GM19023 (cell line): ENCODE results near the gene CABP4.
"Not testable (repeated sequence)": the region's sequence is repeated elsewhere in the genome, so short reads cannot be mapped to it uniquely, and the experiment has no call there.

ENCODE experiments used
- ATAC-seq: cut with Tn5 transposase; IDR thresholded peaks from one replicate; pipeline ENCODE4 v1.9.1; 2021; ENCODE audit warnings: mild to moderate bottlenecking, moderate library complexity; ENCODE audit not compliant: unreplicated experiment

The CABP4 gene

DNA sequence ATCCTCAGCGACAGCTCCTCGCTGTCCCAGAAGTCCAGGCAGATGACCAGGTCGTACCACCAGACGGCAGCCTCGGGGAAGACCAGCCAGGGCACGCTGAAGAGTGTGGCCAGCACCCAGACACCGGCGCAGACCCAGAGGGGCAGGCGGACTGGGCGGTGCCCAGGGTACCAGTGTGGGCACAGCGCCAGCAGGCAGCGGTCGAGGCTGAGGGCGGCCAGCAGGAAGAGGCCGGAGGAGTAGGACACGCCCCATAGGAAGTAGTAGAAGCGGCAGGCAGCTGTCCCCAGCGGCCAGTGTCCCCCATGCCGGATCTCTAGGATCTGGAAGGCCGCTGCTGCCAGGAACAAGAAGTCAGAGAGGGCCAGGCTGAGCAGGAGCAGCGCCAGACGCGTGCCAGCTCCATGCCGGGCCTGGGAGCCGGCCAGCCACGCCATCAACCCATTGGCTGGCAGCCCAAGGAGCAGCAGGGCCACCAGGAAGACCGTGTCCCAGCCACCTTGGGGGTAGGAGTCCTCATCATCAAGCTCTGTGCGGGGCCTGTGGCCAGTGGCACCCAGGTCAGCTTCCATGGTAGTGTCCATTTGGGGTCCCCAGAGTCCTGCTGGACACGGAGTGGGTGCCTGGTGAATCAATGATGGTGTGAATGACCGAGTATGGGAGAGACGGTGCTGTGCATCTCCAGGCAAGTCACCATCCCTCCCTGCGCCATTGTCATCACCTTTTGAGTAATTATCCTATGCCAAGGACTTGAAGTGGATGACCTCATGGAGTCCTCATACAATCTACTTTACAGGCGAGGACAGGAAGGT is 2.8 kb upstream of the CABP4 start, which contains the start of gene GPR152:
GPR152 (minus strand) TSS at position 589 of the 812 bp plus-strand sequence; CDS start at position 584, 5 bp downstream.
- no peak for ATAC-seq

DNA sequence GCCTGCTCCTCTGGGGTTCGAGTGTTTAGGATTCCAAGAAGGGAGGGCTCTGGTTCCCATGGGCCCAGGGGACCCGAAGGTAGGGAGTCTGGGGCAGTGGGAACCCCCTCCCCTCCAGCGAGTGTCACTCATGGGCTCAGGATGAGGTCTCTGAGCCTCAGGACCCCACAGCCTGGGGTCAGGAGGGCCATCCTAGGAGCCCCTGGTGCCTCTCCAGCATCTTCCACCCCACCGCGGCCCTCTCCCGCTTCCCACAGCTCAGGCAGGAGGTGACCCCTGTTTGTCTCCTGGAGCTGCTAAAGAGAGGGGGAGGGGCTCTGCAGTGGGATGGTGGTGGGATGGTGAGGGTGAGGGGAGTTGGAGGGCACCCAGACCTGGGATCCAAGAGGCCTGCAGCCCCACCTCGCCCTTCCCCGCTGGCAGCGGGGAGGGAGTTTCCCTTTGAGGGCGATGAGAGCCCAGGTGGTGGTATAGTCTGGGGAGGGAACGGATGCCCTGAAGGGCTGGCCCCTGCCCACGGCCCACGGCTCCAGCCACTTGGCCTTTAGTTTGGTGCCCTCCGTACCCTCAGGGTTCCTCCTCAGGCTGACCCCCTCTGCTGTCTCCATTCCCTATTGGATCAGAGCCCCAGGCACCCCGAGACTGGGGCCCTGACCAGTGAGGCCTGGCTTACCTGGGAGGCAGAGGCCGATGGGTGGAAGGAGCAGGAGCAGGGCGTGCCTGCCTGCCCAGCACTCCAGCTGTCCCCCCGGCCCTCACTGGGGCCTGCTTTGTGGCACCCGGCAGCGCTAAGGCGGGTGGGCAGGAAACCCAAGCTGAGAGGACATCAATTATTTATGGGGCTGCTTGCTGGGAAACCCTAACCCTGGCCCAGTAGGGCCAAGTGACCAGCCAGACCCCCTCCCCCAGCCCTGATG is 1.1 kb upstream of the CABP4 start:
- no peak for ATAC-seq

DNA sequence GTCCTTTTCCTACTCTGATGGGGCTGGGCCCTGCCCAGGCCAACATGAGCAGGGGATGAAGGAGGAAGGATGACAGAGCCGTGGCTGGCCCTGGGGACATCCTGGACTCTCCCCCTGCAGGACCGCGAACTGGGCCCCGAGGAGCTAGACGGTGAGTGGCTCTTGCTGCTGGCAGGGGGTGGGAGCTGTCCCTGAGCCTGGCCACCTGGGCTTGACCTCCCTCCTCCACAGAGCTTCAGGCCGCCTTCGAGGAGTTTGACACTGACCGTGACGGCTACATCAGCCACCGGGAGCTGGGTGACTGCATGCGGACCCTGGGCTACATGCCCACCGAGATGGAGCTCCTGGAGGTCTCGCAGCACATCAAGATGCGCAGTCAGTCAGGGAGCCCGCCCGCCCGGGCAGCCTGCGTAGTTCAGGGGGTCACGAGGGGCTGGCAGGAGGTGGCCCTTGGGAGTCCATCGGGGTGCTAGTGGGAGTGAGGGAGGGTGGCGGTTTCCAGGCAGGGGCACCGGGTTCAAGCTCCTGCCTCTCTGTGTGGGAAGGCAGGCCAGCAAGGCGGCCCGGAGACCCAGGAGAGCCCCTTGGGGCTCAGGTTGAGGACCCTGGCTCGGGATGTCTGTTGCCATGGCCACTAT is 1.0 kb downstream of the CABP4 start:
- no peak for ATAC-seq

DNA sequence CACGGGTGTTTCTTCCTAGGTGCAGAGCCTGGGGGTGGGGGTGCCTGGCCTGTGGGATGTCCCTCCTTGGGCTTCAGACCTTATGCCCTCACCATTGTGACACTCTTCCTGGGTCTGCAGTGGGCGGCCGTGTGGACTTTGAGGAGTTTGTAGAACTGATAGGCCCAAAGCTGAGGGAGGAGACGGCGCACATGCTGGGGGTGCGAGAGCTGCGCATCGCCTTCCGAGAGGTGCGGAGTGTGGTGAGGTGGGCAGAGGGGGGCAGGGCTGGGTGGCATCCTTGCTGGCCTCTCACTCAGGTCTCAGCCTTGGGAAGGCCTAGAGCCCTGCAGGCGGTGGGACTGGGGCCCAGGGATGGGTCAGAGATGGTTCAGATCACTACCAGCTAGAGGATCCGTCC is 2.3 kb downstream of the CABP4 start:
- ATAC-seq: no peak

DNA sequence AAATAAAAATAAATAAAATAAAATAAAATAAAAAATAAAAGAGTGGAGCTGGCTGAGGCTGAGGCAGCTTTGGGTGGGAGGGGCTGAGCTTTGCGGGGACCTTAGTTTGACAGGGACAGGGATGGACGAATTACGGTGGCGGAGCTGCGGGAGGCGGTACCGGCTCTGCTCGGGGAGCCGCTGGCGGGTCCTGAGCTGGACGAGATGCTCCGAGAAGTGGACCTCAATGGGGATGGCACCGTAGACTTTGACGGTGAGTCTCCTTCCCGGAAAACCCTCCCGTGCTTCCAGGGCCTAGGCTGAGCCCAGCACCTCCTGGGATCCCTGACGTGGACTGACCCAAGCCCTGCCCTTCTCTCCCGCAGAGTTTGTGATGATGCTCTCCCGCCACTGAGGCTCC is 3.1 kb downstream of the CABP4 start:
- no peak for ATAC-seq

DNA sequence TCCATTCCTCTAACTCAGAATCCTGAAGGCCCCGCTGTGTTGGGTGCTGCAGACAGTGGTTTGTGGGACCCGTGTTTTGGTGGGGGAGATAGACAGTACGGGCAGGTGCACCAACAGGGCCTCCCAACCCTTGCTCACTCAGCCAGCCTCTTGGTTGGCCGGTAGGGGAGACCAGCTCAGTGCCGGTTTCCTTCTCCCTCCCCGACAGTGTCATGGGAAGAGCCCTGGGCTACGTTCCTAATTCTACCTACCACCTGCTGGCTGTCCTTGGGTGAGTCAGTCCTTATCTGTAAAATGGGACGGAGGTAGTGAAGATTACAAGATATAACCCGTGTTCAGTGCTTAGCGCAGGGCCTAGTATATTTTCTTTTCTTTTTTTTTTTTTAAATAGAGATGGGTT is 8.0 kb downstream of the CABP4 start:
- no peak for ATAC-seq

DNA sequence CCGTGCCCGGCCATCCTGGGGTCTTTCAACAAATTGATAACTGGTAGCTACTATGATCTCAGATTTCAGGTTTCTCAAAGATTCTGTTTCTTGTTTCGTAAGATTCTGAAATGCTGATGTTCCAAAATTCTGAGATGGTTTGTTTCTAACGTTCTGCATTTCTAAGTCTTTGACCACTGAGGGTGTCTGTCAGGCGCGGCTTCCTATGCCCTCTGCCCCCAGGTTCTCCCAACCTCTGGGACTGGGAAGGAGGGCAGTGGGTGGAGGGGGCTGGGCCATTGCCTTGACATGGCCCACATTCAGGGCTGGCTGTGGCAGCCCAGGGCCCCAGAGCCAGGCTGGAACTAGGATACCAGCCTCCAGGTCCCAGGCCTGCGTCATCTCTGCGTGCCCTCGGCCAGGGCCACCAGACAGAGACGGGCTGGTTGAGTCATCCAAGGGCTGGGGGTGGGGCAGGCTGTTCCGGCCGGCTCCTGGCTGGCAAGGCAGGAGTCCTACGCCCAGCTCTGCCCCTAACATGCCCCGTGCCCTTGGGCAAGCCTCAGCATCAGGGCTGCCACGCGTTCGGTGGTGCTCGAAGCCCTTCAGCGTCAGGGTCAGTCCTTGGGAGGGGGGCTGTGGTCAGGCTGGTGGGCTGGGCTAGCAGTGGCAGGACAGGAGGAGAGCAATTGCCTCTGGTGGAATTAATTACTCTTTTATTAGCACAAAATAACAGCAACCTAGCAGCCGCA is 8.7 kb downstream of the CABP4 start:
- ATAC-seq: no peak

DNA sequence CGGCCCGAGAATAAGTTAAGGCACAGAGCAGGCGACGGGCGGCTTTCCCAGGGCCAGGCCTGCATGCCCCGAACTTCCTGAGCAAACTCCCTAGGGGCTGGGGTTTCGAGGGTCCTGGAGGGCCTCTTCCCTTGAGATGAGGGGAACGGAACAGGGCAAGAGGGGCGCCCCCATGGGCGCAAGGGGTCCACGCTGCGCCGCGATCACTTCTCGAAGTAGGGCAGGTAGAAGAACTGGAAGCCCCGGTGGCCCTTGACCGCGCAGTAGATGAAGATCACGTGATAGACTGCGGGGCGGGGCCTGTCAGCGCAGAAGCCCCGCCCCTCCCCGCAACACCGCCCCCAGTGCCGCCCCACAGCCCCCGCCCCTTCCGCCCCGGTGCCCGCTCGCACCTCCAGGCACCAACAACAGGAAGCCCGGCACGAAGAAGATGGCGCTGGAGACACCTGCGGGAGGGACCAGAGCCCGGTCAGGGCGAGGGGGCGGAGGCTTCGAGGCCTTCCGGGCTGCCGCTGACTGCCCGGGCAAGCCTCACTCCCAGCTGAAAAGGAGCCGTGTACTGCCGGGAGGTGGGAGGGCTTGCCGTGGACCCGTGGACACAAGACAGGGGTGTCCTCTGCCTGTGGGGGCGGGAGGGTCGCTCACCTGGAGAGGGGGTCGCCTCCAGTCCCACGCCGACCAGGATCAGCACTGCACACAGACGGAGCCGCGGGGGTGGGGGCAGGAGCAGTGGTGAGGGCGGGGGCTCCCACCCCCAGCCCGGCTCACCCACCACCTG is 9.4 kb downstream of the CABP4 start:
- ATAC-seq: peak; percentile 45

DNA sequence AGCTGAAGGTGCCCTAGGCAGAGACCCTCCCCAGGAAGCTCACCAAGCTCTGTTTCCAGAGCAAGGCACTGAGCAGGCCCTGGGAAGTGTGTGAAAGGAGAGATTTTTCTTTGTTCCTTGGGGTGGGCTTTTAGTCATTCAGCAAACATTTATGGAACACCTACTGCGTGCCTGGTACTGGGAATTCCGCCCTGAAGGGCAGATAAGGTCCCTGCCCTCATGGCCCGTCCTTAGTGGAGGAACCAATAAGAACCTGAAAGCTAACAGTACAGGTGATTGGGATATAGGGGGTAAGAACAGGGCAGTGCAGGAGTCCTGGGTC is 10.0 kb downstream of the CABP4 start:
- no peak for ATAC-seq

DNA sequence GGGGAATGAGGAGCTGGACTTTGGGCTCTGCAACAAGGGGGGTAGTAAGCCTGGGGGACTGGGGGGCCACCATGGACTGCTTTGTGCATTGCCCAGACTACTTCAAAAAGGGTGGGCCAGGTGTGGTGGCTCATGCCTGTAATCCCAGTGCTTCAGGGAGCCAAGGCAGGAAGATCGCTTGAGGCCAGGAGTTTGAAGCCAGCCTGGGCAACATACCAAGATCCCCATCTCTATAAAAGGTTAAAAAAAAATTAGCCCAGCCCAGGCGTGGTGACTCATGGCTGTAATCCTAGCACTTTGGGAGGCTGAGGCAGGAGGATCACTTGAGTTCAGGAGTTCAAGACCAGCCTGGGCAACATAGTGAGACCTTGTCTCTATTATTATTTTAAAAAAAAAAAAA is 10.4 kb downstream of the CABP4 start:
- not testable (repeated sequence) for ATAC-seq

DNA sequence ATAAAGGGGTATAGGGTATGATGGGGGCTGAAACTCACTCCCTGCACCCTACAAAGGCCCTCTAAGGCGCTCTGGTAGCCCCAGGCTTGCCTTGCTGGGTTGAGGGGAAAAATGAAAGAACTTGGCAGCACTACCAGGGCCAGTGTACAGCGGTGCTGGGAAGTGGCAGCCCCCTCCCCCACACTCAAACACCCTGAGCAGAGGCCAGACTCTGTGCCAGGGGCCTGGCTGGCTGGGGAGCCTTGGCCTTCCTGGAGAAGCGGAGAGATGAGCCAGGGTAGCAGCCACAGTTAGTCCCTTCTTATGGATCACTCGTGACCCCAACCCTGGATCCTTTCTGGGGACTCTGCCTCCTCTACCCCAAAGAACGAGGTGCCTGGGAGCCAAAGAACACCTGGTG is 11.2 kb downstream of the CABP4 start:
- no peak for ATAC-seq

DNA sequence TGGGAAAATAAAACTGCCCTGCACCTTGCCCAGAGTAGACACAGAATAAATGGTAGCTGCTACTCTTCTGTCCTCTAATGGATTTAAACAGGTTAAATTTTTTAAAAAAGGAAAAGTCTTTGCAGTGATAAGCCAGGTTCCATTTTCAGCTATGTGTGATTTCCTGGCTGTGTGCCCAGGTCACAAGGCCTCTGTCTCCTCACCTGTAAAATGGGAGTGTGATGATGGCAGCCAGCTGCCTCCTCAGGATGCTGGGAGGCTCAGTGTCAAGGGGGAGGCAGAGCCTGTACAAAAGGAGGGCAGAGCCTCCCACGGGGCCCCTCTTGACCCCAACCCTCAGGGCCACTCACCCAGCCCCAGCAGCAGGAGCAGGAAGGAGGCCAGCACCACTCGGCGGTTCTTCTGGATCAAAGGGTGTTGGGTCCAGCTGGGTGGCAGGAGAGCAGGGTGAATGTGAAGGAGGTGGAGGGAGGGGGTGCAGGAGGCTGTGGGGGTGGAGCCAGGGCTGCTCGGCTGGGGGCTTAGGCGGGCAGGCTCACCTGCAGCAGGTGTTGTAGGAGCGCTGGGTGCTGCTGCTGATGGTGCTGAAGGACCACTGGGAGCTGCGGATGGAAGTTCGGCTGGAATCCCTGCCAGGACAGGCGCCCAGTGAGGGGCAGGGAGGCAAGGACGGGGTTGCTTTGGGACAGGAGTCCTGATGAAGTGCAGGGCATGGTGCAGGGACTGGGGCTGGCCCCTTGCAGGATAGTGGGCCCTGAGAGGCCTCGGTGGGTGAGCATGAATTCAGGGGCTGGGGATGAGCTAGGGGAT is 12.0 kb downstream of the CABP4 start:
- no peak for ATAC-seq

DNA sequence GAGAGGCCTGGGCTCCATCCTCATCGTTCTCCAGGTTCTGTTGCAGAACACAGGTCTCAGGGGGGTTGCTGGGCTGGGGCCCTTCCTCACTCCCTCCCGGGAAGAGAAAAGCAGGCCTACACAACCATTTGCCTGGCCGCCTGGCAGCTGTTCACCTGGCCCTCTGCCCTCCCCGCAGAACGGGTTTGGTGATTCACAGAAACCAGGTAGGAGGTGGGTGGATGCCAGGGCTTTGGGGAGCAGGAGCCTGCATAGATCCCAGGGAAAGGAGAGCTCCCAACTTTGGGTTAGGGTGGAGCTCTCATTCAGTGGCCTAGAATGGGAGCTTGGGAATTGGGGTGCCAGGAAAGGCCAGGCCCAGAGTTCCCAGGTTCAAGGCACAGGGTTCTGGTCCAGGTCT is 12.9 kb downstream of the CABP4 start:
- no peak for ATAC-seq

DNA sequence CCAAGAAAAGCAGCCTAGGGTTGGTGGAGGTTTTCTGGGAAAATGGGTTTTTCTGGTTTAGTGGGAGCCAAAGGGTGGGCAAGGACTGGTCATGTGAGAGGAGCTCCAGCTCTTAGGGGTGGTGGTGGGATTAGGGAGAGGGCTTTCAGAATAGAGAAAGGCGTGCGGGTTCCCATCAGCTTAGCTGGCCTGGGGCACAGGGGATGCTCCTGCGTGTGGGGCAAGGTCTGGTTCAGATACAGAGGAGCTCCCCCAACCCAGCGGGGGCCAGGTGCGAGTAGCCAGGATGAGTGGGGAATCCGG is 13.3 kb downstream of the CABP4 start:
- no peak for ATAC-seq

DNA sequence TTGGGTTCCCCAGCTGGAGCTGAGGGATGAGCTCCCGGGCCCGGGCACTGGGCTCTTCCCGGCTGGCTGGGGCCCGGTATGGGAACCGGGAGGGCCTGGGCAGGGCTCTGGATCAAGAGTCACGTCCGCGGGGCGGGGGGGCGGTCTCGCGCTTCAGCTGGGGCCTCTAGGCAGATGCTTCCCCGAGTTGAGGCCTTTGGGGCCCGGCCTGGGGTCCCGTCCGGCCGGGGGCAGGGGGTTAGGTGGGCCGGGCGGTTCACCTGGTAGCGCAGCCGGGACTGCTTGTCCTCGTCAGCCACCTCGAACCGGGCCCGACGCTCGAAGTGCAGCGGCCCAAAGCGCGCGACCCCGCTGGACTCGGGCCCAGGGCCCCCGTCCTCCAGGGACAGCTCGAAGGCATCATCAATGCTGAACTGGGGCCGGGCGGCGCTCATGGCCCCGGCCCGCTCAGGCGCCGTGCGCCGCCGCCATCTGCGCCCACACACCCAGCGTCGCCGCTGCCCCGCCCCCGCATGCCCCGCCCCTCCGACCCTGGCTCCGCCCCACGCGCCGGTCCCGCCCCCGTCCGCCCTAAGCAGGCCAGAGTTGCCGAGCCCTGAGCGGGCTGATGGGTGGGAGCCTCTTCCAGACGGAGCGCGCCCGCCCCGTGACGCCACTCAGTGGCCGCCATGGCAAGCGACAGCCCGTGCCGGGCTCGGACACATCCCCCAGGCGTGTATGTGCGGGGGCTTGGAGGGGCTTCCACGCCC is 13.8 kb downstream of the CABP4 start, which contains the start of gene TMEM134:
TMEM134 (minus strand) TSS at position 493 of the 749 bp plus-strand sequence; CDS start at position 434, 59 bp downstream.
- ATAC-seq: peak; percentile 72

DNA sequence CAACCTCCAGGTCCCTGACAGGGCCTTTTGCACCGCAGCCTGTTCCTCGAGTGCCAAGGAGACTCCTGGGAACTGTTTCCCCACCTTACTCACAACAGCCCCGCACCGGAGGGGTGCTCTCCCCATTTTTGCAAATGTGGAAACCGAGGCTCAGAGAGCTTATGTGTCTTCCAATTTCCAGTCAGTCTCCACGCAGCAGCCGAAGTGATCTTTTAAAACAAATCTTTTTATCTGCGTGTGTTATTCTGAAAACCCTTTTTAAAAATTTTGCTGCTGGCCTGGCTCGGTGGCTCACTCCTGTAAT is 14.3 kb downstream of the CABP4 start:
- ATAC-seq: no peak

DNA sequence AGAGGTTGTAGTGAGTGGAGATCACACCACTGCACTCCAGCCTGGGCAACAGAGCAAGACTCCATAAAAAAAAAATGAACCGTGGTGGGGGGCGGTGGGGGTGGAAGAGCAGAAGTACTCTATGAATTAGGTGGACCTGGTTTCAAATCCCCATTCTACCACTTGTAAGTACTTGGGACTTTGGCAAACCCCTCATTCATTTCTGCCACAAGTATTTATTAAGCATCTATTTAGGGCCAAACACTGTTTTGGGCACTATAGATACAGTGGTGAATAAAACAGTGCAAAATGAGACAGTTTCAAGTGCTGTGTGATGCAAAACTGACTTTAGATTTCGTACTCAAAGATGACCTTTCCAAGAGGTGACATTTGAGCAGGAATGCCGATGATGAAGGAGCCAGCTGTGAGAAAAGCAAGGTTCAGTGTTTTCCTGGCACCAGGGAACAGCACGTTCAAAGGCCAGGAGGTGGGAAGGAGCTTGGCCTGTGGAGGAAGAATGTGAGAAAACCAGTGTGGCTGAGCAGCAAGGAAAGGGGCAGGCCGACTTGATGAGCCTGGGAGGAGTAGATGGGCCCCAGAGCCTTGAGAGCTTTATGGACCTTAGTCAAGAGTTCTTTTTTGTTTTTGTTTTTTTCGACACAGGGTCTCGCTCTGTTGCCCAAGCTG is 15.3 kb downstream of the CABP4 start:
- ATAC-seq: no peak

DNA sequence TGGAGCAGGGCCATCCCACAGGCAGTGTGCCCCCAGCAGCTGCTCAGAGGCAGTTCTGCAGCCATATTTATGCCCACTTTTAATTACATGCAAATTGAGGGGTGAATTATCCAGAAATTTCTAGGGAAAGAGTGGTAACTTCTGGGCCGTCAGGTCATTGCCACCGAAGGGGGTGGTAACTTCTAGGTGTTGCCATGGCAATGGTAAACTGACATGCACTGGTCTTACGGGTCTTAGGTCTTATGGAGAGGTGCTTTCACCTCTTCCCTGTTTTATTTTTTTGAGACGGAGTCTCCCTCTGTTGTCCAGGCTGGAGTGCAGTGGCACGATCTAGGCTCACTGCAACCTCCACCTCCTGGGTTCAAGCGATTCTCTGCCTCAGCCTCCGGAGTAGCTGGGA is 17.7 kb downstream of the CABP4 start:
- ATAC-seq: no peak
